Activated T-cell treated with anti-CD3 and anti-CD28 coated beads, Interleukin-2, amount 50 U/mL, for 24 hours (primary cell): ENCODE results near the gene PARD3.

Experiments used
- DNase-seq: peaks from one replicate; pipeline ENCODE4 v3.0.0-alpha.2; 2020
- H3K27ac Mint-ChIP-seq: 2 replicates; pipeline ENCODE4 v1.8.0; 2020; ENCODE audit warnings: mild to moderate bottlenecking, mixed read lengths
- H3K27me3 Mint-ChIP-seq: 2 replicates; pipeline ENCODE4 v1.8.0; 2020; ENCODE audit warnings: mixed read lengths
- H3K36me3 Mint-ChIP-seq: 2 replicates; pipeline ENCODE4 v1.8.0; 2020; ENCODE audit warnings: low read depth, mixed read lengths
- H3K4me1 Mint-ChIP-seq: 2 replicates; pipeline ENCODE4 v1.8.0; 2020; ENCODE audit warnings: low read depth, mixed read lengths
- H3K4me3 Mint-ChIP-seq: 2 replicates; pipeline ENCODE4 v1.8.0; 2020; ENCODE audit warnings: mild to moderate bottlenecking, moderate library complexity, mixed read lengths
- H3K9me3 Mint-ChIP-seq: 2 replicates; pipeline ENCODE4 v1.8.0; 2020; ENCODE audit warnings: mixed read lengths

Gene PARD3

DNA sequence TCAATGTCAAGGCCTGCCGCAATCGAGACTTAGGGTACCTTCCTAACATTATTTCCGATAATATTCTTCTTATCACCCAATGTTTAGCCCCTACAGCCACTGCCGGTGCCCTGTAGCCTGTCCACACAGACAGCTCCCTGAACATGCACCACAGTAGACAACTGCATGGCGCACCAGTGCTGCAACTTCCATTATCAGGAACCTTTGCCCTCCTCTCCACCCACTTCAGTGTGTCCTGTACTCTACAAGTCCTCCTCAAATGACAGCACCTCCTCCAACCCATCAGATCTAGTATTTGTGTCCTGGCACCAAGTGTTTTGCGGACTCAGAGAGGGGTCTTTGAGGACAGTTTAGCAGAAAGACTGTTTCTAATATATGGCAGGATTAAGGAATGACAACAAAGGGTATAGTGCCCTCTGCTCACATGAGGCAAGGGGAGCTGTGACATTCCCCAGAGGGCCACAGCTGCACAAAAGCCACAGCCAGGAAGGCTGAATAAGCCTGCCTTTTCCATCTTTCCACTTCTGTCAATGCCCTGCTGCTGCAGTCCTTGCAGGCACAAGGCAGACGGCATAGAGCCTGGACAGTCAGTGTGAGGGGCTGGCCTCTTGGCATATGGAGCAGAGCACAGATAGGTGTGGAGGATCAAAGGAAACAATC lies 335.4 kb downstream of the PARD3 start:
- H3K9me3 Mint-ChIP-seq = no peaks in the 10 kb centered on the region
- H3K4me1 Mint-ChIP-seq = no peaks in the 10 kb centered on the region
- H3K27ac Mint-ChIP-seq = no peak overlapping the region
- no peaks in the 10 kb centered on the region for H3K36me3 Mint-ChIP-seq
- H3K4me3 Mint-ChIP-seq = no peak overlapping the region
- no peak for DNase-seq
- H3K27me3 Mint-ChIP-seq = no peaks in the 10 kb centered on the region

- Mint-ChIP-seq H3K4me1 (no peaks in the 10 kb centered on the region), H3K27me3 (no peaks in the 10 kb centered on the region), H3K4me3 (no peak overlapping the region), H3K36me3 (no peaks in the 10 kb centered on the region), H3K27ac (no peak overlapping the region), H3K9me3 (no peaks in the 10 kb centered on the region)
- DNase-seq = no peak
These were observed 337.8 kb downstream of the PARD3 start for GRCh38 chr10:34477249-34477648.

GRCh38 chr10:34476608-34477007 lies 338.5 kb downstream of the PARD3 start:
- Mint-ChIP-seq H3K4me1 (no peaks in the 10 kb centered on the region), H3K9me3 (no peaks in the 10 kb centered on the region)

DNA sequence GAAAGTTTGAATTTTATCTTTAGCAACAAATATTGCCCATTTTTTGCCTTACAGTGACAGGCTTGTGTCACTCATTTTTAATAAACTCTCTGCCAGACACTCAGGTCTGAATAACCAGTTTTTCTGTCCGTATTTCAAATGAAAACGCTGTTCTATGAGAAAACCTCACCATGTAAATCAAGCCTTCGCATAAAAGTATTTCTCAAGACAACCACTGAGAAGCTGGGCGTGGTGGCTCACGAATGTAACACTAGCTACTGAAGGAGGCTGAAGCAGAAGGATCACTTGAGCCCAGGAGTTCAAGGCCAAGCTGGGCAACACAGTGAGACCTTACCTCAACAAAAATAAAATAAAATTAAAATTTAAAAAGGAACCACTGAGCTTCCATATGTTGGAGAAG lies 339.3 kb downstream of the PARD3 start:
- Mint-ChIP-seq H3K4me1 (no peaks in the 10 kb centered on the region), H3K27me3 (no peaks in the 10 kb centered on the region), H3K36me3 (no peaks in the 10 kb centered on the region), H3K27ac (no peak overlapping the region), H3K4me3 (no peak overlapping the region), H3K9me3 (no peaks in the 10 kb centered on the region)
- no peak for DNase-seq

More at GRCh38 chr10:34476608-34477007, 338.5 kb downstream of the PARD3 start:
- H3K27me3 Mint-ChIP-seq = no peaks in the 10 kb centered on the region
- H3K36me3 Mint-ChIP-seq = no peaks in the 10 kb centered on the region
- no peak overlapping the region for H3K27ac Mint-ChIP-seq
- H3K4me3 Mint-ChIP-seq = no peak overlapping the region
- DNase-seq = no peak

- no peak overlapping the region for H3K27ac Mint-ChIP-seq
- H3K27me3 Mint-ChIP-seq = no peaks in the 10 kb centered on the region
- no peak overlapping the region for H3K4me3 Mint-ChIP-seq
- H3K9me3 Mint-ChIP-seq = no peaks in the 10 kb centered on the region
- no peaks in the 10 kb centered on the region for H3K36me3 Mint-ChIP-seq
- no peak for DNase-seq
- H3K4me1 Mint-ChIP-seq = no peaks in the 10 kb centered on the region
These were observed 339.8 kb downstream of the PARD3 start for GRCh38 chr10:34475274-34475646.

DNA sequence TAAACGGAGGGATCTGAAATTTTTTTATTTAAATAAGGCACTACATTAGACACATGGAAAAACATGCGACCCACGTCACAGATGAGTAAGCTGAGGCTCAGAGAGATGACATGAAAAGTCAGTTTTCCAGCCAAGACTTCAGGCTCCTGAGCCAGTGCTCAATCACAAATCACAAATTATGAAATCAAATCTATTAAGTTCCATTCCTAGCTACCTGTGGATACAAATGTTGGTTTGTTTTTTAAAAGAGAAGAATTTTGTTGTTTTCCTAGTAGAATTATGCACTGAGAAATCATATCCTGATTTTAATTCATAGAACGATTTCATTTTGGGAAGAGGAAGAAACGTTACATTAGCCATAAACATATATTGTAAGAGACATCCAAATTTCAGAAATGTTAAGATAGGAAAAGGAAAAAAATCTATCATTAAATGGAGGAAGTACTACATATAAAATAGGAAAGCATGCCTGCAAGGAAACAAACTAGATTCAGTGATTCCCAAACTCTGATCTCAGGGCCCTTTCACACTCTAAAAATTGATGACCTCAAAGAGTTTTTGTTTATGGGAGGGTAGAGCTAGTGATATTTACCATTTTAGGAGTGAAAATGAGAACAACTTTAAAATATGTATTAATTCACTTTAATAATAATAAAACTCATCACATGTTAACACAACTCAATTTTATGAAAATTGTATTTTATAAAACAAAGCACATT lies 340.4 kb downstream of the PARD3 start:
- no peak overlapping the region for H3K4me3 Mint-ChIP-seq
- H3K36me3 Mint-ChIP-seq = no peaks in the 10 kb centered on the region
- H3K27me3 Mint-ChIP-seq = no peaks in the 10 kb centered on the region
- DNase-seq = no peak
- H3K4me1 Mint-ChIP-seq = no peaks in the 10 kb centered on the region
- H3K9me3 Mint-ChIP-seq = no peaks in the 10 kb centered on the region
- no peak overlapping the region for H3K27ac Mint-ChIP-seq

- Mint-ChIP-seq H3K36me3 (no peaks in the 10 kb centered on the region), H3K4me1 (no peaks in the 10 kb centered on the region), H3K27me3 (no peaks in the 10 kb centered on the region), H3K9me3 (no peaks in the 10 kb centered on the region), H3K4me3 (no peak overlapping the region), H3K27ac (no peak overlapping the region)
- no peak for DNase-seq
These were observed 341.1 kb downstream of the PARD3 start for GRCh38 chr10:34474009-34474376.

DNA sequence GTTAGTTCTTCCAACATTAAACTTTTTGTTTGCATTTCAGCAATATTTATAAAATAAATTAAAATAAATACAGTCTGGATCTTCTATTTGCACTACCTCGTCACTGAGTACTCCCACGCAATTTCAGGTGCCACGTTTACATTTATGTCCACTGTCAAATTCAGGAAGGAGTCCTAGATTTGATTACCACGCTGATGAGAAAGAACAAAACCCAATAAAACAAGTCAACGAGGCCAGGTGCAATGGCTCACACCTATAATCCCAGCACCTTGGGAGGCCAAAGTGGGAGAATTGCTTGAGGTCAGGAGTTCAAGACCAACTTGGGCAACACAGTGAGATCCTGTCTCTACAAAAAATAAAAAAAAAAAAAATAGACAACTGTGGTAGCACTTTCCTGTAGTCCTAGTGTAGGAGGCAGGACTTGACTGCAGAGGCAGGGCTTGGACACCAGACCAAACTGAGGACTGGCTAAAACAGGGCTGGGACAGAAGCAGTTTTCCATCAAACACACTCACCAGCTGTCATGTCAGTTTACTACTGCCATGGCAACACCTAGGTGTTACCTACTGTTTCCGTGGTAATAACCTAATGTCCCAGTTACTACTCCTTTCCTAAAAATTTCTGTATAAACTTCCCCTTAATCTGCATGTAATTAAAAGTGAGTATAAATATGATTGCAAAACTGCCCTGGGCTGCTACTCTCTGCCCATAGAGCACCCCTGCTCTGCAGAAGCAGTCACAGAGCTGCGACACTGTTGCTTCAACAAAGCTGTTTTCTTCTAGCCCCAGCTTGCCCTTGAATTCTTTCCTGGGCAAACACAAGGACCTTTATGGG lies 341.7 kb downstream of the PARD3 start:
- Mint-ChIP-seq H3K4me1 (no peaks in the 10 kb centered on the region), H3K36me3 (no peaks in the 10 kb centered on the region), H3K27me3 (no peaks in the 10 kb centered on the region), H3K4me3 (no peak overlapping the region), H3K9me3 (no peaks in the 10 kb centered on the region), H3K27ac (no peak overlapping the region)
- no peak for DNase-seq

DNA sequence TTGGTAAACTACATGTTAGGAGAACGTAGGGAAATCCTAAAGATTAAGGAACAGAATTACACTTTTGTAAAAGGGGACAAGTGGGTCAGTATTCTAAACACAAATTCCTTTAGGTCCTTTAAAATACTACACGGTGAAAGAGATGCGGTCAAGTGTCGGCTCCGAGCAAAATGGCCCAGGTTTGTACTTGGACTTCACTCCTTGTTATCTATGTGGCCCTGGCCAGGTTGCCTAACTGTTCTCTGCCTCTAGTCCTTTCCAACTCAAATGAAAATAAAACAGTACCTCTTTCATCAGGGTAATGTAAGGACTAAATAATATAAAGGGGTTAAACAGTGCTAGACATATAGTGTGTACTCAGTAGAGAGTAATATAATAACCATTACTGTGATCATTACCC lies 344.8 kb downstream of the PARD3 start:
- no peaks in the 10 kb centered on the region for H3K4me1 Mint-ChIP-seq
- H3K4me3 Mint-ChIP-seq = no peak overlapping the region
- H3K27ac Mint-ChIP-seq = no peak overlapping the region
- H3K27me3 Mint-ChIP-seq = no peaks in the 10 kb centered on the region
- H3K36me3 Mint-ChIP-seq = no peaks in the 10 kb centered on the region
- no peak for DNase-seq
- no peaks in the 10 kb centered on the region for H3K9me3 Mint-ChIP-seq

DNA sequence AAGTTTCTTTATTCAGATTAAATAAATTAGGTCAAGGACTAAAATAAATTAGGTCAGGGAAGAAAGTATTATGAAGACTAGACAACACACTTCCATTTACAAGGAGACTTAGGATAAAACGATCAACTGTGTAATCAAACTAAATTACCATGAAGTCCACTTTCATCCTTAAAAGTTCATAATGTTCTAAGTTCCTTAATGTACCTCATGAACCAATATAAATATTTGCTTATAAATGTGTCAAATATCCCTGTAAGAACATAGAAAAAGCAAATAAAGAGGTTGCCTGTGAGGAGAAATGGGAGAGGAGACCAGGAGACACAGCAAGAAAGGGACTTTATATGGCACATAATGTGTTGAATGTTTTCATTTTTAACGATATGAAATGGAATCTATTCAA lies 345.6 kb downstream of the PARD3 start:
- H3K4me3 Mint-ChIP-seq = no peak overlapping the region
- no peaks in the 10 kb centered on the region for H3K4me1 Mint-ChIP-seq
- no peak overlapping the region for H3K27ac Mint-ChIP-seq
- H3K27me3 Mint-ChIP-seq = no peaks in the 10 kb centered on the region
- H3K36me3 Mint-ChIP-seq = no peaks in the 10 kb centered on the region
- DNase-seq = no peak
- H3K9me3 Mint-ChIP-seq = no peaks in the 10 kb centered on the region

DNA sequence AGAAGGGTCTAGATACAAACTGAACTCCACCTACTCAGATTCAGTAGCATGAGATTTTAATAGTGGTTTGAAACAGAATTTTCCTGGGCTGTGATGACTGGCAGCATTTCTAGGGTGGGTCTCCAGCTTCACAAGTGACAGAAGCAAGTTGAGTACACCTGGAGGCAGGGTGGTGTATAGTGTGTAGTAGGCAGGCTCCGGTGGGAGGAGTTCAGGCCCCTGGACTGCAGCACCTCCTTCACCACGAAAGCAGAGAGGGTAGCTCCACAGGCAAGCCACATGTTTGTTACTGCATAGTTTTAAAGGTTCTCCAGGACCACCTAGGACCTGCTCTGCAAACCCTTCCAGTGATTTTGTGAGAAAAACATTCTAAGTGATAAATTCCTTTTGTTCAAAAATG lies 347.2 kb downstream of the PARD3 start:
- Mint-ChIP-seq H3K4me3 (no peak overlapping the region), H3K27me3 (no peaks in the 10 kb centered on the region), H3K36me3 (no peaks in the 10 kb centered on the region), H3K9me3 (no peaks in the 10 kb centered on the region), H3K4me1 (no peaks in the 10 kb centered on the region), H3K27ac (no peak overlapping the region)
- DNase-seq = no peak

- H3K4me1 Mint-ChIP-seq = no peaks in the 10 kb centered on the region
- no peak overlapping the region for H3K27ac Mint-ChIP-seq
- H3K36me3 Mint-ChIP-seq = no peaks in the 10 kb centered on the region
- H3K27me3 Mint-ChIP-seq = peaks cover 1% of the 10 kb centered on the region
- H3K9me3 Mint-ChIP-seq = no peaks in the 10 kb centered on the region
- DNase-seq = no peak
- H3K4me3 Mint-ChIP-seq = no peak overlapping the region
These were observed 347.7 kb downstream of the PARD3 start for GRCh38 chr10:34467364-34467763.

DNA sequence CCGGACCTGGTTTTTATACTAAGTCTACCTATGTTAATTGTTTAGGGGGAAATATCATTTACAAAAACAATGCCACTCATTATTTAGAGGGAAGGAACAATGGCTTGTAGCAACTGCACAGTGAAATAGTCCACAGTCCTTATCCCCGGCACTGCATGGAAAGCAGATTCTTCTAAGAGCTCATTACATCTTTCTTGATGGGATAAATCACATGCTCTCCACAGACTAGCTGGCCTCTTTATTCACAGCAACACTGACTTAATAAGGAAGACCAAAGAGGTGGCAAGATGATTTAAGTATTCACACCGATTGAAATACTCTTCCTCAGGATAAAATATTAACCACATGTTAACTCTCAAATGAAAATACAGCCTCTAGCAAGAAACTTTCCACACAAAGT lies 349.4 kb downstream of the PARD3 start:
- Mint-ChIP-seq H3K4me3 (no peak overlapping the region), H3K9me3 (no peaks in the 10 kb centered on the region)
- DNase-seq = no peak

DNA sequence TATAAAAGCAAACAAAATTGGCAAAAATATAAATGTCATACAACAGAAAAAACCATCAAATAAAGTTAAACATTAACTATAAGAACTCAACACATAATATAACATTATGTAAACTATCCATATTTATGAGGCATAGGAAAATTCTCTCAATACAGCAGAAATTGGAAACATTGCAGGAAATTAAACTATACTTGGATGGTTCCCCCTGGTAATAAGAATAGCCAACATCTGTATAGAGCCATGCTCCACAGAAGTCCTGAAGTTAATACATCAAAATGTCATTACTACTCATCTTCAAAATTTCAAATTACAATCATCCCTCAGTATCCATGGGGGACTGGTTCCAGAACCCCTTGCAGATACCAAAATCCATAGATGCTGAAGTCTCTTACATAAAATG lies 350.5 kb downstream of the PARD3 start:
- Mint-ChIP-seq H3K27me3 (peaks cover 2% of the 10 kb centered on the region), H3K36me3 (no peaks in the 10 kb centered on the region), H3K4me1 (no peaks in the 10 kb centered on the region), H3K9me3 (no peaks in the 10 kb centered on the region), H3K27ac (no peak overlapping the region), H3K4me3 (no peak overlapping the region)
- DNase-seq = no peak

More for the DNA sequence above, 349.4 kb downstream of the PARD3 start:
- H3K27me3 Mint-ChIP-seq = peaks cover 2% of the 10 kb centered on the region
- H3K36me3 Mint-ChIP-seq = no peaks in the 10 kb centered on the region
- H3K27ac Mint-ChIP-seq = no peak overlapping the region
- H3K4me1 Mint-ChIP-seq = no peaks in the 10 kb centered on the region

DNA sequence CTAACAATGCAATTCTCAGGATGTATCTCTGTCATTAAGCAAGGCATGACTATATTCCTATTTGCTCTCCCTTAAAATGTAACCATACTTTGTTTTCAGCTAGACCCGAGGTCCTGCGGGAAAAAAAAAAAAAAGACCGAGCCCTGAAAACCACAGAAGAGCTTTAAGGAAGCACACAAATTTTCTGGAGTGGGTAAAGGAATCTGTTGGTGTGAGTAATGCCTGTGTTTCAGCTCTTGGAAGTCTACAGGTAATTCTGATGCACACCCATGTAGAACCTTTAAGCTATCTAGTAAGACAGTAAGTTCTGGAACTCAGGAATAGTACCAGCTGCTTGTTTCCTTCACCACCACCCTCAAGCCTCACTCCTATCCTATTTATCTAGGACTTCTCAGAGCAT lies 351.1 kb downstream of the PARD3 start:
- DNase-seq = no peak
- Mint-ChIP-seq H3K4me3 (no peak overlapping the region), H3K4me1 (no peaks in the 10 kb centered on the region), H3K9me3 (no peaks in the 10 kb centered on the region), H3K27ac (no peak overlapping the region), H3K36me3 (no peaks in the 10 kb centered on the region), H3K27me3 (peaks cover 2% of the 10 kb centered on the region)
